ENCODE measurements around the gene PODN.

GRCh38 chr1:53133261-53134041, 71.4 kb downstream of the PODN start:
- no peak for TF ChIP-seq CTCF (IDR thresholded peaks at IDR 0.05; ENCODE audit: borderline replicate concordance, extremely low read depth, low read length, poor library complexity, severe bottlenecking)
- no peak for TF ChIP-seq EZH2 (IDR thresholded peaks at IDR 0.05; ENCODE audit: borderline replicate concordance, low read depth, low read length, severe bottlenecking)
